ENCODE data around the gene NHSL2. TPM values are rescaled to one million over a fixed set of nuclear protein-coding genes. Genes with fewer than 3 reads are reported as not detected.
A peak's percentile ranks its signal among the peaks of the same experiment; 100 is the strongest.

Gene NHSL2
- total RNA-seq, 4 donors from 2014 or later = 1.9 to 8.8 (median 2.4) TPM

DNA sequence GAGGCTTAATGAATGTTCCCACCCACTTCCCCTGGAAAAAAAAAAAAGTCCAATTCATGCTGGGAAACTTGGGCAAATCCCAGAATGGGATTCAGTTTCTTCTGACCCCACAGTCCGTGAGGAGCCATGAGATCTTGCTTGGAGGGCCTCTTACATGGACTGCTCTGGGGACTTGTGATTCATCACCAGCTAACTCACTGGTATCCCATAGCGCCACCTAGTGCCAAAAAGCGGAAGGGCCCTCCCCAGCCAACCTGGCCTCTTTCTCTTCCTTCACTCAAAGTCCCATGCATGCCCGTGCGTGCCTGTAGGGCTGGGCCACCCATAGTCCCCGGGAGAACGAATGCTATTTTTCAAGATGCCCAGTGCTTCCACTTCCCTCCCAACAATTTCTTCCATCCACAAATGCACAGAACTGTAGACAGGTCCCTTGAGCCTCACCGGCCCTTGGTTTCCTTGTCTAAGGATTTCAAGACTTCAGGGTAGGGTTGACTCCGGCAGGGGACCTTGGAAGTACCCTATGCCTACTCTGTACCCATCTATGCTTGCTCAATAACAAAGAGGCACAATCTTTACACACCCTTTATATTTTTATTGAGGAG is 216.0 kb downstream of the NHSL2 start:
- peak; percentile 84 to 98 for DNase-seq (ENCODE audit: low spot score in 2 of 2)
- 11 to 23% methylated on average over 8 to 9 of the region's 9 CpGs for WGBS, 2 donors
- TF ChIP-seq POLR2A (IDR thresholded peaks at IDR 0.05) = no peak
- TF ChIP-seq, protein P1, sequence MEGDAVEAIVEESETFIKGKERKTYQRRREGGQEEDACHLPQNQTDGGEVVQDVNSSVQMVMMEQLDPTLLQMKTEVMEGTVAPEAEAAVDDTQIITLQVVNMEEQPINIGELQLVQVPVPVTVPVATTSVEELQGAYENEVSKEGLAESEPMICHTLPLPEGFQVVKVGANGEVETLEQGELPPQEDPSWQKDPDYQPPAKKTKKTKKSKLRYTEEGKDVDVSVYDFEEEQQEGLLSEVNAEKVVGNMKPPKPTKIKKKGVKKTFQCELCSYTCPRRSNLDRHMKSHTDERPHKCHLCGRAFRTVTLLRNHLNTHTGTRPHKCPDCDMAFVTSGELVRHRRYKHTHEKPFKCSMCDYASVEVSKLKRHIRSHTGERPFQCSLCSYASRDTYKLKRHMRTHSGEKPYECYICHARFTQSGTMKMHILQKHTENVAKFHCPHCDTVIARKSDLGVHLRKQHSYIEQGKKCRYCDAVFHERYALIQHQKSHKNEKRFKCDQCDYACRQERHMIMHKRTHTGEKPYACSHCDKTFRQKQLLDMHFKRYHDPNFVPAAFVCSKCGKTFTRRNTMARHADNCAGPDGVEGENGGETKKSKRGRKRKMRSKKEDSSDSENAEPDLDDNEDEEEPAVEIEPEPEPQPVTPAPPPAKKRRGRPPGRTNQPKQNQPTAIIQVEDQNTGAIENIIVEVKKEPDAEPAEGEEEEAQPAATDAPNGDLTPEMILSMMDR (IDR thresholded peaks at IDR 0.05) = peak in 1 of 3 donors; percentile 49
- intact Hi-C loops (cut with DNase I; ENCODE audit: low total_unique reads) = loop anchor here (10.0 kb wide), 1 partner anchor 102 kb away; no protein-coding TSS in a partner anchor
- H3K4me3 ChIP-seq (ENCODE audit: low read depth, poor library complexity, severe bottlenecking) = no peak overlapping the region

- peak in 1 of 2 donors; percentile 73 for DNase-seq (ENCODE audit: low spot score in 2 of 2)
- H3K4me3 ChIP-seq (ENCODE audit: low read depth, poor library complexity, severe bottlenecking) = no peak overlapping the region
- WGBS, 2 donors = 46 to 54% methylated on average over 2 to 3 of the region's 3 CpGs
- TF ChIP-seq, protein P1 (IDR thresholded peaks at IDR 0.05) = no peak
- TF ChIP-seq POLR2A (IDR thresholded peaks at IDR 0.05) = no peak
- intact Hi-C loops (cut with DNase I; ENCODE audit: low total_unique reads) = loop anchor here (10.0 kb wide), 1 partner anchor 103 kb away; no protein-coding TSS in a partner anchor
These were observed 216.7 kb downstream of the NHSL2 start for GRCh38 chrX:72127332-72127731.

DNA sequence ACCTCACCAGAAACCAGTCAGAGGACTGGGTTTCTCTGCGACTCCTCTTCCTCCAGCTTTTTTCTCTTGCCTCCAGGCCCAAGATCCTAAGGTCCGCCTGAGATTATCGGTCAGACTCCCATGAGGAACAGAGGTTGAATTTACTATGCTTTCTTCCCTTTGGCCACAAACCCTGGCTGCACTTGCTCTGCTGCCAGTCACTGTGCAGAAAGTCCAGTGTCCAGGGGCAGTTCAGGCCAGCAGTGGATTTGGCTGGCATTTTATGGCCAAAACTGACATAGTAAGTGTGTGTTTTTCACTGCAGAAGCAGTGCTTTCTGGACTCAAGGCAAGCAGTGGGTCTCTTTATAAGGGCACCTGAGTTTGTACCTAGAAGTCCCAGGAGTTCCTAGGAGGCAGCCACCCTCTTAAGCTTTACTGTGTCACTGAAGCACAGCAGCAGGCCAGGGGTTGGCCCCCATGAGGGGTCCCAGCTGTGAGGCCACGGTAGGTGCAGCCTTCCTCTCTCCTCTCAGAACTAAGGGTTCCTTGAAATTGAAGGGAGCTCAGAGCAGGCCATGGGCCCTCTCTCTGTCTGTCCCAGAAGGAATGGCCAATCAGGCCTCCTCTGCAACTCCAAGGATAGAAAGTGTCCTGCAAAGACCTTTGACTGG is 217.7 kb downstream of the NHSL2 start:
- WGBS, 2 donors = 85 to 94% methylated on average over 4 of the region's 4 CpGs
- no peak for TF ChIP-seq POLR2A (IDR thresholded peaks at IDR 0.05)
- TF ChIP-seq, protein P1 (IDR thresholded peaks at IDR 0.05) = no peak
- H3K4me3 ChIP-seq (ENCODE audit: low read depth, poor library complexity, severe bottlenecking) = no peak overlapping the region
- intact Hi-C loops (cut with DNase I; ENCODE audit: low total_unique reads) = loop anchor here (10.0 kb wide), 1 partner anchor 104 kb away; no protein-coding TSS in a partner anchor
- DNase-seq (ENCODE audit: low spot score in 2 of 2) = peak in 1 of 2 donors; percentile 74

DNA sequence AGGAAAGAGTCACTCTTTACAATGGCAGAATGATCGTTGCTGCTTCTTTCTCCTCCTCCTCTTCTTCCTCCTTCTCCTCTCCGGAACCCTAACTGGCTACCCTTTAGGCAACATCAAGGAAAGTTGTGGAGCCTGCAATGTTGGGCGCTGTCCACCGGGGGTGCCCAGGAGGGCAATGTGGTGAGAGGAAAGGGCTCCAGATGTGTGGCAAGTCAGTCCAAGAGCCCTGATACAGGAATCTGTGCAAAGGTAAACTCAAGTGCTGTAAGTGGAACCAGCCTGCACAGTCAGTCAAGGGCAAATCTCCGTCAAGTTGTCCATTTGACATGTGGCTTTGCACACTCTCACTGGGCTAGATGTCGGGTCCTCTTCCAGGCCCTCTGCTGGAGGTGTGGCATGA is 218.2 kb downstream of the NHSL2 start:
- no peak overlapping the region for H3K4me3 ChIP-seq (ENCODE audit: low read depth, poor library complexity, severe bottlenecking)
- peak in 1 of 2 donors; percentile 82 for DNase-seq (ENCODE audit: low spot score in 2 of 2)
- TF ChIP-seq, protein P1 (IDR thresholded peaks at IDR 0.05) = no peak
- no peak for TF ChIP-seq POLR2A (IDR thresholded peaks at IDR 0.05)
- 58 to 75% methylated on average over 4 to 6 of the region's 6 CpGs for WGBS, 2 donors
- intact Hi-C loops (cut with DNase I; ENCODE audit: low total_unique reads) = loop anchor here (10.0 kb wide), 1 partner anchor 104 kb away; no protein-coding TSS in a partner anchor

- 90 to 93% methylated on average over 16 of the region's 16 CpGs for WGBS, 2 donors
- DNase-seq (ENCODE audit: low spot score in 2 of 2) = peak in 1 of 2 donors; percentile 66
These were observed 219.0 kb downstream of the NHSL2 start for GRCh38 chrX:72129661-72130060.

More at GRCh38 chrX:72129661-72130060, 219.0 kb downstream of the NHSL2 start:
- H3K4me3 ChIP-seq (ENCODE audit: low read depth, poor library complexity, severe bottlenecking) = no peak overlapping the region
- TF ChIP-seq, protein P1 (IDR thresholded peaks at IDR 0.05) = no peak
- TF ChIP-seq POLR2A (IDR thresholded peaks at IDR 0.05) = no peak
- intact Hi-C loops (cut with DNase I; ENCODE audit: low total_unique reads) = loop anchor here (10.0 kb wide), 1 partner anchor 105 kb away; no protein-coding TSS in a partner anchor

Measured in lower leg skin (tissue), 4 donors.